ENCODE data around the gene UGT1A6. TPM values are rescaled to one million over a fixed set of nuclear protein-coding genes. Genes with fewer than 3 reads are reported as not detected.

UGT1A6 gene
- total and polyA plus RNA-seq, 2 of the 13 experiments (the other 11 are each of a cell fraction or from before 2014, with no cell fraction given) = 0.25 TPM; not detected in 1

- TF ChIP-seq ATF2 (CRISPR knock-in tag; IDR thresholded peaks at IDR 0.05) = peak; percentile 67; the same call in 1 of the 2 replicates
- no peak for TF ChIP-seq RORA (CRISPR knock-in tag; IDR thresholded peaks at IDR 0.05)
- no peak for TF ChIP-seq GMEB2 (CRISPR knock-in tag; IDR thresholded peaks at IDR 0.05; ENCODE audit: low read depth)
- no peak for TF ChIP-seq ZNF850 (CRISPR knock-in tag; conservative IDR thresholded peaks at IDR 0.05)
- TF ChIP-seq ZNF547 (CRISPR knock-in tag; IDR thresholded peaks at IDR 0.05) = 0 out of 2 replicates have a peak, but pooled peaks have one; percentile 23
- peak; percentile 74; the same call in 1 of the 2 replicates for TF ChIP-seq ZNF232 (CRISPR knock-in tag; IDR thresholded peaks at IDR 0.05; ENCODE audit: borderline replicate concordance)
- TF ChIP-seq ZNF441 (CRISPR knock-in tag; IDR thresholded peaks at IDR 0.05; ENCODE audit: borderline replicate concordance) = no peak; the same call in 1 of the 2 replicates
- TF ChIP-seq SNAPC5 (CRISPR knock-in tag; IDR thresholded peaks at IDR 0.05; ENCODE audit: borderline replicate concordance) = peak; percentile 89
- no peak for TF ChIP-seq MTF2 (CRISPR knock-in tag; IDR thresholded peaks at IDR 0.05; ENCODE audit: borderline replicate concordance)
- TF ChIP-seq GTF3A (CRISPR knock-in tag; conservative IDR thresholded peaks at IDR 0.05) = no peak
- no peak for TF ChIP-seq ZNF768 (CRISPR knock-in tag; IDR thresholded peaks at IDR 0.05)
- no peak for TF ChIP-seq DR1 (CRISPR knock-in tag; IDR thresholded peaks at IDR 0.05)
- peak; percentile 96 for TF ChIP-seq HOXD1 (CRISPR knock-in tag; IDR thresholded peaks at IDR 0.05)
- TF ChIP-seq HMG20A (CRISPR knock-in tag; IDR thresholded peaks at IDR 0.05; ENCODE audit: borderline replicate concordance) = peak; percentile 99
- no peak for TF ChIP-seq GTF2F1 (IDR thresholded peaks at IDR 0.05; ENCODE audit: low read length)
- peak; percentile 65; the same call in 1 of the 2 replicates for TF ChIP-seq AHR (CRISPR knock-in tag; IDR thresholded peaks at IDR 0.05)
- TF ChIP-seq CC2D1A (CRISPR knock-in tag; IDR thresholded peaks at IDR 0.05) = 0 out of 2 replicates have a peak, but pooled peaks have one; percentile 91
- no peak for TF ChIP-seq NONO (IDR thresholded peaks at IDR 0.05)
- TF ChIP-seq NONO (CRISPR knock-in tag; conservative IDR thresholded peaks at IDR 0.05) = peak; percentile 90
- TF ChIP-seq JUNB (CRISPR knock-in tag; IDR thresholded peaks at IDR 0.05; ENCODE audit: borderline replicate concordance) = peak; percentile 90
- TF ChIP-seq ZNF691 (CRISPR knock-in tag; IDR thresholded peaks at IDR 0.05; ENCODE audit: borderline replicate concordance, low read depth) = 0 out of 2 replicates have a peak, but pooled peaks have one; percentile 34
- no peak for TF ChIP-seq MAFF (IDR thresholded peaks at IDR 0.05; ENCODE audit: low read depth, low read length)
- peak; percentile 70 for TF ChIP-seq ASH2L (IDR thresholded peaks at IDR 0.05; ENCODE audit: insufficient read length, low read depth, low read length)
- TF ChIP-seq PHF20 (CRISPR knock-in tag; IDR thresholded peaks at IDR 0.05) = no peak
- no peak for TF ChIP-seq ZNF782 (CRISPR knock-in tag; IDR thresholded peaks at IDR 0.05; ENCODE audit: borderline replicate concordance)
- TF ChIP-seq ZNF775 (CRISPR knock-in tag; IDR thresholded peaks at IDR 0.05; ENCODE audit: borderline replicate concordance) = peak; percentile 90
- TF ChIP-seq RBM39 (IDR thresholded peaks at IDR 0.05; ENCODE audit: low read depth, low read length, poor library complexity, severe bottlenecking) = no peak
- TF ChIP-seq ATAD3A (CRISPR knock-in tag; IDR thresholded peaks at IDR 0.05) = no peak
- TF ChIP-seq NFRKB (IDR thresholded peaks at IDR 0.05) = no peak
These were observed 63.9 kb downstream of the UGT1A6 start (continued) for GRCh38 chr2:233756429-233757081.

Data from HepG2 (cell line).